Measurements from ENCODE around the gene ELAPOR1. TPM values are rescaled to one million over a fixed set of nuclear protein-coding genes. Genes with fewer than 3 reads are reported as not detected.

The ELAPOR1 gene
- total and polyA plus RNA-seq, 8 donors = 25.5 to 185 (median 69.2) TPM

- Histone ChIP-seq H3K27ac (peak within 1 kb of the TSS; percentile 89 to 96 (median 91)), H3K4me1 (peaks cover 9 to 37% (median 16%) of the 10 kb centered on the region in 4 donors), H3K4me3 (peak within 1 kb of the TSS; percentile 57 to 78 (median 68)), H3K36me3 (peaks cover 0 to 26% (median 22%) of the 10 kb centered on the region in 4 donors), H3K27me3 (no peaks in the 10 kb centered on the region), H3K9me3 (no peaks in the 10 kb centered on the region)
- 5 to 7% (median 6%) methylated on average over 31 to 39 of the region's 39 CpGs for WGBS, 5 donors
- TF ChIP-seq EP300 (IDR thresholded peaks at IDR 0.05) (no peak), POLR2AphosphoS5 (IDR thresholded peaks at IDR 0.05) (peak; percentile 99 to 100 (median 100)), CTCF (IDR thresholded peaks at IDR 0.05) (peak in 4 of 7 experiments; percentile 25 to 62 (median 46)), POLR2A (IDR thresholded peaks at IDR 0.05) (peak in 2 of 4 donors; percentile 95)
- peak; percentile 96 to 99 for DNase-seq
- intact Hi-C loops (cut with DNase I; ENCODE audit: low total_unique reads) = no loop called here
These were observed 38.1 kb upstream of the ELAPOR1 start, which contains the start of gene TAF13 for GRCh38 chr1:109075531-109076490. TSS of gene TAF13 (minus strand) at chr1:109076003. CDS start at chr1:109075947, 56 bp downstream.

- no peak for TF ChIP-seq POLR2AphosphoS5 (IDR thresholded peaks at IDR 0.05)
- no peak for TF ChIP-seq POLR2A (IDR thresholded peaks at IDR 0.05)
- no peak for TF ChIP-seq EP300 (IDR thresholded peaks at IDR 0.05)
- TF ChIP-seq CTCF (IDR thresholded peaks at IDR 0.05) = no peak
- intact Hi-C loops (cut with DNase I; ENCODE audit: low total_unique reads) = no loop called here
- Histone ChIP-seq H3K36me3 (peaks cover 0 to 6% (median 6%) of the 10 kb centered on the region in 4 donors), H3K9me3 (no peaks in the 10 kb centered on the region), H3K4me1 (peaks cover 9 to 24% (median 16%) of the 10 kb centered on the region in 4 donors), H3K27me3 (no peaks in the 10 kb centered on the region), H3K27ac (no peak overlapping the region), H3K4me3 (no peak overlapping the region)
- 82 to 100% (median 85%) methylated on average over 1 of the region's 1 CpG for WGBS, 5 donors
- no peak for DNase-seq
These were observed 35.6 kb upstream of the ELAPOR1 start for GRCh38 chr1:109078317-109078716.

- DNase-seq = no peak
- intact Hi-C loops (cut with DNase I; ENCODE audit: low total_unique reads) = no loop called here
- TF ChIP-seq CTCF (IDR thresholded peaks at IDR 0.05) = no peak
- TF ChIP-seq POLR2A (IDR thresholded peaks at IDR 0.05) = no peak
- no peak for TF ChIP-seq POLR2AphosphoS5 (IDR thresholded peaks at IDR 0.05)
- no peak for TF ChIP-seq EP300 (IDR thresholded peaks at IDR 0.05)
- H3K4me3 ChIP-seq = no peak overlapping the region
- H3K4me1 ChIP-seq = peaks cover 9 to 18% (median 13%) of the 10 kb centered on the region in 4 donors
- no peaks in the 10 kb centered on the region for H3K36me3 ChIP-seq
- WGBS, 5 donors = 91 to 95% (median 94%) methylated on average over 2 of the region's 2 CpGs
- no peaks in the 10 kb centered on the region for H3K27me3 ChIP-seq
- H3K9me3 ChIP-seq = no peaks in the 10 kb centered on the region
- H3K27ac ChIP-seq = peak overlapping the region in 3 of 5 donors; percentile 56 to 66 (median 57)
These were observed 34.7 kb upstream of the ELAPOR1 start for GRCh38 chr1:109079240-109079622.

- peak overlapping the region in 4 of 5 donors; percentile 41 to 66 (median 56) for H3K27ac ChIP-seq
- no peak for DNase-seq
These were observed 33.4 kb upstream of the ELAPOR1 start for GRCh38 chr1:109080441-109081082.

More at GRCh38 chr1:109080441-109081082, 33.4 kb upstream of the ELAPOR1 start:
- H3K36me3 ChIP-seq = no peaks in the 10 kb centered on the region
- WGBS, 5 donors = 83 to 92% (median 88%) methylated on average over 5 of the region's 5 CpGs
- H3K4me3 ChIP-seq = no peak overlapping the region
- H3K9me3 ChIP-seq = no peaks in the 10 kb centered on the region
- H3K27me3 ChIP-seq = no peaks in the 10 kb centered on the region
- intact Hi-C loops (cut with DNase I; ENCODE audit: low total_unique reads) = no loop called here
- H3K4me1 ChIP-seq = peaks cover 0 to 6% (median 5%) of the 10 kb centered on the region in 4 donors
- TF ChIP-seq POLR2A (IDR thresholded peaks at IDR 0.05) (no peak), CTCF (IDR thresholded peaks at IDR 0.05) (no peak), EP300 (IDR thresholded peaks at IDR 0.05) (no peak), POLR2AphosphoS5 (IDR thresholded peaks at IDR 0.05) (no peak)

Measured in stomach (tissue), 9 donors.